Esophagus muscularis mucosa (tissue), 4 donors: Measurements from ENCODE around the gene PAM. TPM values are rescaled to one million over a fixed set of nuclear protein-coding genes. Genes with fewer than 3 reads are reported as not detected.

Experiments
- DNase-seq: peaks from one replicate; pipeline ENCODE4 v3.0.0-alpha.2; 2017; ENCODE audit errors: extremely low spot score
- H3K27ac ChIP-seq, 4 donors: fragments of 200-600 bp; sonication (generic); replicated peaks in 1 of 4; 1 replicate in 3 of 4; 2 replicates in 1 of 4; pipeline ENCODE4 v1.5.1; 2016 to 2019; ENCODE audit warnings: mild to moderate bottlenecking in 1 of 4
- H3K27me3 ChIP-seq, 4 donors: fragments of 200-600 bp; sonication (generic); one replicate each; pipeline versions ENCODE4 v1.5.1 to v1.6.0; 2016 to 2019
- H3K36me3 ChIP-seq, 4 donors: fragments of 200-600 bp; sonication (generic); one replicate each; pipeline ENCODE4 v1.5.1; 2016 to 2019
- H3K4me1 ChIP-seq, 4 donors: fragments of 200-600 bp; sonication (generic); one replicate each; pipeline ENCODE4 v1.5.1; 2016 to 2019
- H3K4me3 ChIP-seq, 4 donors: fragments of 200-600 bp; sonication (generic); 1 replicate in 2 of 4; 2 replicates in 2 of 4; pipeline ENCODE4 v1.5.1; 2016 to 2019; ENCODE audit warnings: mild to moderate bottlenecking in 4 of 4, moderate library complexity in 1 of 4
- H3K9me3 ChIP-seq, 4 donors: fragments of 200-600 bp; sonication (generic); 1 replicate in 3 of 4; 2 replicates in 1 of 4; pipeline ENCODE4 v1.5.1; 2016 to 2019
- CTCF ChIP-seq, 3 experiments: fragments of 200-600 bp in 2 of 3; fragments of 450-650 bp in 1 of 3; sonication (generic) in 2 of 3; IDR thresholded peaks; one replicate each; pipeline ENCODE4 v1.5.1; 2017 to 2019; ENCODE audit warnings: antibody characterized with exemption in 3 of 3, mild to moderate bottlenecking in 2 of 3, moderate library complexity in 1 of 3
- EP300 ChIP-seq: sonication (generic); formaldehyde crosslinking; IDR thresholded peaks from one replicate; pipeline ENCODE4 v1.6.1; 2017; ENCODE audit warnings: antibody characterized with exemption
- POLR2A ChIP-seq: fragments of 450-650 bp; IDR thresholded peaks from one replicate; pipeline ENCODE4 v1.6.1; 2017; ENCODE audit warnings: antibody characterized with exemption, moderate library complexity, mild to moderate bottlenecking, low read depth
- POLR2AphosphoS5 ChIP-seq, 2 donors: sonication (generic); formaldehyde crosslinking; IDR thresholded peaks; one replicate each; pipeline ENCODE4 v1.6.1; 2017; ENCODE audit warnings: antibody characterized with exemption in 2 of 2
- WGBS: methylation state at CpG from one replicate; pipeline ENCODE4 v1.1.5; 2018; 5-methylcytosine and 5-hydroxymethylcytosine counted together
- intact Hi-C: fragments of 100-400 bp; cut with DNase I; formaldehyde crosslinking; loops from one replicate; pipeline ENCODE4 v1.15.1; 2023
- total RNA-seq, 4 donors: library from RNA; depleted of rRNA; stranded (reverse); fragments of >200 nt; gene quantifications; one replicate each; pipeline versions ENCODE4 v1.1.0 to v1.2.1, GENCODE V29; 2016

PAM gene
- total RNA-seq, 4 donors from 2014 or later: 212 to 250 (median 227) TPM

GRCh38 chr5:102782217-102782872, 27.2 kb downstream of the PAM start:
- Histone ChIP-seq H3K4me1 (peaks cover 25 to 41% (median 31%) of the 10 kb centered on the region in 4 donors), H3K36me3 (no peaks in the 10 kb centered on the region), H3K4me3 (no peak overlapping the region), H3K9me3 (no peaks in the 10 kb centered on the region), H3K27me3 (no peaks in the 10 kb centered on the region), H3K27ac (no peak overlapping the region)
- no peak for DNase-seq
- intact Hi-C loops: loop anchor here (5.0 to 10.0 kb wide), 2 partner anchors 85 to 332 kb away; no protein-coding TSS in a partner anchor
- 73% methylated on average over 3 of the region's 3 CpGs for WGBS
- no peak for TF ChIP-seq EP300
- no peak for TF ChIP-seq CTCF (IDR thresholded peaks at IDR 0.05)
- no peak for TF ChIP-seq POLR2AphosphoS5 (IDR thresholded peaks at IDR 0.05)
- no peak for TF ChIP-seq POLR2A

GRCh38 chr5:102787134-102787533, 32.0 kb downstream of the PAM start:
- Histone ChIP-seq H3K36me3 (no peaks in the 10 kb centered on the region), H3K27me3 (no peaks in the 10 kb centered on the region), H3K4me1 (peaks cover 3 to 21% (median 6%) of the 10 kb centered on the region in 4 donors), H3K4me3 (no peak overlapping the region), H3K9me3 (no peaks in the 10 kb centered on the region), H3K27ac (no peak overlapping the region)
- intact Hi-C loops: loop anchor here (10.0 kb wide), 1 partner anchor 328 kb away; no protein-coding TSS in a partner anchor
- TF ChIP-seq CTCF (IDR thresholded peaks at IDR 0.05): no peak
- no peak for TF ChIP-seq EP300
- TF ChIP-seq POLR2A: no peak
- TF ChIP-seq POLR2AphosphoS5 (IDR thresholded peaks at IDR 0.05): no peak
- DNase-seq: no peak
- 97% methylated on average over 2 of the region's 2 CpGs for WGBS

GRCh38 chr5:102788788-102789187, 33.7 kb downstream of the PAM start:
- no peak for DNase-seq
- Histone ChIP-seq H3K27ac (no peak overlapping the region), H3K9me3 (no peaks in the 10 kb centered on the region), H3K36me3 (no peaks in the 10 kb centered on the region), H3K4me3 (no peak overlapping the region), H3K4me1 (peaks cover 0 to 12% (median 2%) of the 10 kb centered on the region in 4 donors), H3K27me3 (no peaks in the 10 kb centered on the region)
- 93% methylated on average over 2 of the region's 2 CpGs for WGBS
- intact Hi-C loops: loop anchor here (10.0 kb wide), 1 partner anchor 326 kb away; no protein-coding TSS in a partner anchor
- TF ChIP-seq CTCF (IDR thresholded peaks at IDR 0.05) (no peak), POLR2A (no peak), POLR2AphosphoS5 (IDR thresholded peaks at IDR 0.05) (no peak), EP300 (no peak)

GRCh38 chr5:102789469-102789868, 34.4 kb downstream of the PAM start:
- WGBS: 93% methylated on average over 4 of the region's 4 CpGs
- TF ChIP-seq CTCF (IDR thresholded peaks at IDR 0.05) (no peak), EP300 (no peak), POLR2AphosphoS5 (IDR thresholded peaks at IDR 0.05) (no peak), POLR2A (no peak)
- intact Hi-C loops: loop anchor here (10.0 kb wide), 1 partner anchor 325 kb away; no protein-coding TSS in a partner anchor

More at GRCh38 chr5:102789469-102789868, 34.4 kb downstream of the PAM start:
- Histone ChIP-seq H3K4me1 (peaks cover 0 to 19% (median 2%) of the 10 kb centered on the region in 4 donors), H3K27me3 (no peaks in the 10 kb centered on the region), H3K4me3 (no peak overlapping the region), H3K27ac (no peak overlapping the region), H3K9me3 (no peaks in the 10 kb centered on the region), H3K36me3 (no peaks in the 10 kb centered on the region)
- no peak for DNase-seq
